ENCODE measurements around the gene AGBL3.

- TF ChIP-seq CTCF (IDR thresholded peaks at IDR 0.05) = no peak
- TF ChIP-seq POLR2A (IDR thresholded peaks at IDR 0.05; ENCODE audit: low read depth) = no peak
- no peak for TF ChIP-seq EP300 (IDR thresholded peaks at IDR 0.05)
These were observed 198.0 kb downstream of the AGBL3 start for GRCh38 chr7:135184254-135184841.

All from esophagus muscularis mucosa (tissue), 4 donors.